Body of pancreas (tissue), 4 donors: Measurements from ENCODE around the gene SOCS1.

ENCODE experiments used
- CTCF ChIP-seq, 7 experiments: fragments of 450-650 bp in 4 of 7; fragments of 200-600 bp in 3 of 7; sonication (generic) in 3 of 7; IDR thresholded peaks; one replicate each; pipeline ENCODE4 v1.5.1; 2016 to 2019; ENCODE audit warnings: antibody characterized with exemption in 7 of 7
- POLR2A ChIP-seq, 3 donors: fragments of 450-650 bp; IDR thresholded peaks; one replicate each; pipeline ENCODE4 v1.6.1; 2016; ENCODE audit warnings: antibody characterized with exemption in 3 of 3, mild to moderate bottlenecking in 2 of 3

GRCh38 chr16:11270602-11271162 is 14.7 kb upstream of the SOCS1 start:
- TF ChIP-seq POLR2A (IDR thresholded peaks at IDR 0.05) (no peak), CTCF (IDR thresholded peaks at IDR 0.05) (no peak)
